ENCODE data around the gene RYR1. TPM values are rescaled to one million over a fixed set of nuclear protein-coding genes. Genes with fewer than 3 reads are reported as not detected.

The RYR1 gene
- total and polyA plus RNA-seq, 8 donors, result 1.5 to 5.8 (median 3.6) TPM

DNA sequence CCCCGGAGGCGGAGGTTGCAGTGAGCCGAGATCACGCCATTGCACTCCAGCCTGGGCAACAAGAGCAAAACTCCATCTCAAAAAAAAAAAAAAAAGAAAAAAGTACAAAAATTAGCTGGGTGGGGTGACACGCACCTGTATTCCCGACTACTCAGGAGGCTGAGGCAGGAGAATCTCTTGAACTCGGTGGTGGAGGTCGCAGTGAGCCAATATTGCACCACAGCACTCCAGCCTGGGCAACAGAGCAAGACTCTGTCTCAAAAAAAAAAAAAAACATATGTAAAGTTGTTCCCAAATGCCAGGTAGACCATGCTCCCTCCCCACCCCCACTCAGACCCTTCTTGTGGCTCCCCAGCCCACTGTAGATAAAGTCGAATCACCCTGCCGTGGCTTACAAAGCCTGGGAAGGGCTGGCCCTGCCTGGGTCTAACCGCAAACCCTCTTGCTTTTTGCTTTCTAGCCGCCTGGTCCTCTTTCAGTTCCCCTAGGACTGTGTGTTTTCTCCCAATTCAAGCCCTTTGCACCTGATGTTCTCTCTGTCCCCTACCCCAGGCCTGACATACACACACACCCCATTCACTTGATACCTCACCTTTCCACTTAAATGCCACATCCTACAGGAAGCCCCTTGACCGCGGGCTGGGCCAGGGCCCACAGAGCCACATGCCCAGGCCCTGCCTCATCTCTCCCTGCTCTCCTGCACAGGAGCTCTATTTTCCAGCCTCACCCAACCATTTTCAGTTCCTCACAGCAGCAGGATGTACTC, 149.9 kb downstream of the RYR1 start:
- Histone ChIP-seq H3K4me3 (no peak overlapping the region), H3K9me3 (no peaks in the 10 kb centered on the region), H3K27me3 (no peaks in the 10 kb centered on the region), H3K4me1 (peaks cover 0 to 6% of the 10 kb centered on the region in 2 donors), H3K27ac (no peak overlapping the region), H3K36me3 (no peaks in the 10 kb centered on the region)
- intact Hi-C loops (cut with DNase I), result no loop called here
- TF ChIP-seq, protein P1, sequence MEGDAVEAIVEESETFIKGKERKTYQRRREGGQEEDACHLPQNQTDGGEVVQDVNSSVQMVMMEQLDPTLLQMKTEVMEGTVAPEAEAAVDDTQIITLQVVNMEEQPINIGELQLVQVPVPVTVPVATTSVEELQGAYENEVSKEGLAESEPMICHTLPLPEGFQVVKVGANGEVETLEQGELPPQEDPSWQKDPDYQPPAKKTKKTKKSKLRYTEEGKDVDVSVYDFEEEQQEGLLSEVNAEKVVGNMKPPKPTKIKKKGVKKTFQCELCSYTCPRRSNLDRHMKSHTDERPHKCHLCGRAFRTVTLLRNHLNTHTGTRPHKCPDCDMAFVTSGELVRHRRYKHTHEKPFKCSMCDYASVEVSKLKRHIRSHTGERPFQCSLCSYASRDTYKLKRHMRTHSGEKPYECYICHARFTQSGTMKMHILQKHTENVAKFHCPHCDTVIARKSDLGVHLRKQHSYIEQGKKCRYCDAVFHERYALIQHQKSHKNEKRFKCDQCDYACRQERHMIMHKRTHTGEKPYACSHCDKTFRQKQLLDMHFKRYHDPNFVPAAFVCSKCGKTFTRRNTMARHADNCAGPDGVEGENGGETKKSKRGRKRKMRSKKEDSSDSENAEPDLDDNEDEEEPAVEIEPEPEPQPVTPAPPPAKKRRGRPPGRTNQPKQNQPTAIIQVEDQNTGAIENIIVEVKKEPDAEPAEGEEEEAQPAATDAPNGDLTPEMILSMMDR (IDR thresholded peaks at IDR 0.05), result no peak
- DNase-seq, result no peak
- ATAC-seq, result no peak

DNA sequence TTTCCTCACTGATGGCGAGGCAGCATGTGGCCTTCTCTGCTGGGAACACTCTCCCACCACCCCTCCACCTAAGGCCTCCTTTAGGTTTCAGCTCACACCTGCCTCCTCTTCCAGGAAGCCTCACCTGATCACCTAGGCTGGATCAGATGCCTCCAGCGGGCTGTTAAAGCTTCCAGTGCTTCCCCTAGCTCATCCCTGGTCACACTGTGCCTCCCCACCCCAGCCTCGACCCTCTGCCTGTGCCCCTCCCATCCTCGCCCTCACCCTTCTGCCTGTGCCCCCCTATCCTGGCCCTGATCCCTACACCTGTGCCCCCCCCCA, 150.5 kb downstream of the RYR1 start:
- no peak for ATAC-seq
- Histone ChIP-seq H3K4me3 (no peak overlapping the region), H3K27ac (no peak overlapping the region), H3K4me1 (peaks cover 0 to 6% of the 10 kb centered on the region in 2 donors), H3K27me3 (no peaks in the 10 kb centered on the region), H3K9me3 (no peaks in the 10 kb centered on the region), H3K36me3 (no peaks in the 10 kb centered on the region)
- TF ChIP-seq, protein P1 (IDR thresholded peaks at IDR 0.05), result no peak
- DNase-seq, result no peak
- intact Hi-C loops (cut with DNase I), result no loop called here

DNA sequence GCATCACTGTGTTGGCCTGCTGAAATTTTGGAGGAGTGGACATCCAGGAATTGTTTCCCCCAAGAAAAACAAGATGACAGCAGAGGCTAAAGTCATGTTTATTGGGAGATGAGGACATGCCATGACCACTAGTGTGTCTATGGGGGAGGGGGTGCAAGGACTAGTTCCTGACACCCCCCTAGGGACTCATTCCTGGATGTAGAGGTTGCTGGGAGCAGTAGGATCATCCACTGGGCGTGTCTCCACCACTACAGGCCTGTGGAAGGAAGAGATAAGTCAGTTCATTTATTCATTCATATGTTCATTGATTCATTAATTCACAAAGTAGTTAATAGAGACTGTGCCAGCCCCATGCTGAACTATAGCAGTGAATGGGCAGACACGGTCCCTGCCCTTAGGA, 154.1 kb downstream of the RYR1 start:
- Histone ChIP-seq H3K27me3 (no peaks in the 10 kb centered on the region), H3K27ac (no peak overlapping the region), H3K4me1 (peaks cover 0 to 6% of the 10 kb centered on the region in 2 donors), H3K9me3 (no peaks in the 10 kb centered on the region), H3K4me3 (no peak overlapping the region), H3K36me3 (no peaks in the 10 kb centered on the region)
- TF ChIP-seq, protein P1 (IDR thresholded peaks at IDR 0.05), result no peak
- ATAC-seq, result no peak
- intact Hi-C loops (cut with DNase I), result no loop called here
- no peak for DNase-seq

DNA sequence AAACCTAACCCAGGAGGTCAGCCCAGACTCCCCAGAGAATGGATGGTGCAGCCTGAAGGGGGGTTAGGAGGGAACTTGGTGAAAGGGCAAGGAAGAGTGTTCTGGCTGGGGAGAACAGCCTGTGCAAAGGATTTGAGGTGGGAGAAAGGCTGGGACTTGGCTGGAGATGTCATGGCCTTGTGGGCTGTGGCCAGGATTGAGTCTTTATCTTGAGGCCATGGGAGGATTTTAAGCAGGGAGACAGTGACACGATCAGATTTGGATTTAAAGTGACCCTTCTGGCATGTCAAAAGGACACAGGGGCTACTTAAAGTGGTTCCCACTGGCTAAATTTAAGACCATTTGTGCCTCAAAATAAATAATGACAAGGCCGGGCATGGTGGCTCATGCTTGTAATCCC, 154.6 kb downstream of the RYR1 start:
- no peak overlapping the region for H3K27ac ChIP-seq
- TF ChIP-seq, protein P1 (IDR thresholded peaks at IDR 0.05), result no peak
- H3K36me3 ChIP-seq, result no peaks in the 10 kb centered on the region
- peaks cover 0 to 6% of the 10 kb centered on the region in 2 donors for H3K4me1 ChIP-seq
- H3K4me3 ChIP-seq, result no peak overlapping the region
- intact Hi-C loops (cut with DNase I), result no loop called here
- ATAC-seq (no peak), DNase-seq (no peak)
- H3K27me3 ChIP-seq, result no peaks in the 10 kb centered on the region
- H3K9me3 ChIP-seq, result no peaks in the 10 kb centered on the region

DNA sequence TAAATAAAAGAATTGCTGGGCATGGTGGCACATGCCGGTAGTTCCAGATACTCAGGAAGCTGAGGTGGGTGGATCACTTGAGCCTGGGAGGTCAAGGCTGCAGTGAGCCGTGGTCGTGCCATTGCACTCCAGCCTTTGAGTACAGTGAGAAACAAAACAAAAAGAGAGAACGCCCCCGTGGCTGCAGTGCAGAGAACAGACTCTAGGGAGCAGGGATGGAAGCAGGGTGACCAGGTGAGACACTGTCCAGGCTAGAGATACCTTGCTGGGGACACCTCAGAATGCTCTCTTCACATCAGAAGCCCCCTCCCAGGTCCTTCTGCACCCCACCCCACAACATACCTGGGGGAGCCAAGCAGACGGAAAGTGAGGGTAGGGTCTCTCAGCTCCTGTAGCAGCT, 159.4 kb downstream of the RYR1 start:
- peaks cover 0 to 4% of the 10 kb centered on the region in 2 donors for H3K4me1 ChIP-seq
- H3K4me3 ChIP-seq, result no peak overlapping the region
- no peak for DNase-seq
- H3K27me3 ChIP-seq, result no peaks in the 10 kb centered on the region
- intact Hi-C loops (cut with DNase I), result no loop called here
- TF ChIP-seq, protein P1 (IDR thresholded peaks at IDR 0.05), result no peak
- H3K9me3 ChIP-seq, result no peaks in the 10 kb centered on the region
- ATAC-seq, result no peak
- H3K36me3 ChIP-seq, result no peaks in the 10 kb centered on the region
- no peak overlapping the region for H3K27ac ChIP-seq

Data from left lung (tissue), 10 donors.